HepG2 (cell line): ENCODE results near the gene RNH1. TPM values are rescaled to one million over a fixed set of nuclear protein-coding genes. Genes with fewer than 3 reads are reported as not detected.

Source experiments
- ATAC-seq: fragments of 200-7000 bp; cut with Tn5 transposase; 3 replicates; pipeline ENCODE4 v1.9.1; 2020; ENCODE audit warnings: mild to moderate bottlenecking, moderate library complexity
- BruUV-seq: library from RNA; stranded (reverse); fragments of 400-500 nt; replicated peaks from 2 replicates; lab custom pipeline; 2021; lab: Mats Ljungman, UMichigan
- CTCF ChIA-PET: fragments of 300-600 bp; formaldehyde crosslinking; extraction: SDS; loops from one replicate; lab custom pipeline; 2021; ENCODE audit warnings: low total read pairs, inconsistent platforms, low intra/inter-chr PET ratio; lab: Yijun Ruan, JAX
- POLR2A ChIA-PET: fragments of 350-600 bp; sonication (Branson Sonifier 250); formaldehyde crosslinking; loops from one replicate; lab custom pipeline; 2020; ENCODE audit warnings: antibody characterized with exemption, inconsistent platforms; lab: Yijun Ruan, JAX
- DNase-seq: peaks from one replicate; pipeline ENCODE4 v3.0.0-alpha.2; 2015; ENCODE audit warnings: low spot score
- FAIRE-seq: peaks from 3 replicates; lab custom pipeline; 2011; peaks lifted over from hg19 to GRCh38; lab: Jason Lieb, UNC
- H2AFZ ChIP-seq: one replicate; pipeline ENCODE4 v1.6.1; 2011; ENCODE audit warnings: low read length, inconsistent platforms
- H3K27ac ChIP-seq: fragments of 300-600 bp; 3 replicates; pipeline ENCODE4 v1.8.0; 2011; ENCODE audit warnings: mixed run types, mild to moderate bottlenecking, mixed read lengths, low read length, inconsistent platforms; ENCODE audit not compliant: insufficient read depth; ENCODE audit errors: extremely low read length
- H3K27me3 ChIP-seq, 2 experiments: fragments of 200-600 bp in 1 of 2; 2 replicates in 1 of 2; 3 replicates in 1 of 2; pipeline versions ENCODE4 v1.6.0 to v1.8.0; 2011; ENCODE audit warnings: low read length in 2 of 2, mild to moderate bottlenecking in 2 of 2, moderate library complexity in 2 of 2, inconsistent platforms in 1 of 2; ENCODE audit not compliant: insufficient read depth in 2 of 2, control insufficient read depth in 1 of 2
- H3K36me3 ChIP-seq, 2 experiments: fragments of 200-600 bp in 1 of 2; replicated peaks in 1 of 2; 2 replicates in 1 of 2; 3 replicates in 1 of 2; pipeline versions ENCODE4 v1.5.1 to v1.8.0; 2011; ENCODE audit warnings: low read length in 2 of 2, inconsistent platforms in 1 of 2; ENCODE audit not compliant: insufficient read depth in 2 of 2, control insufficient read depth in 1 of 2
- H3K4me1 ChIP-seq: 2 replicates; pipeline ENCODE4 v1.5.1; 2012; ENCODE audit warnings: low read length, inconsistent platforms; ENCODE audit not compliant: insufficient read depth
- H3K4me2 ChIP-seq: 2 replicates; pipeline ENCODE4 v1.6.0; 2011; ENCODE audit warnings: low read depth, low read length, inconsistent platforms
- H3K4me3 ChIP-seq, 3 experiments: fragments of 200-600 bp in 1 of 3; sonication (generic), shearing (Covaris generic) in 1 of 3; replicated peaks in 1 of 3; 2 replicates each; pipeline ENCODE4 v1.5.1; 2011 to 2016; ENCODE audit warnings: low read length in 3 of 3, inconsistent platforms in 2 of 3, low read depth in 2 of 3, mild to moderate bottlenecking in 2 of 3, control low read depth in 1 of 3, mixed read lengths in 1 of 3; ENCODE audit not compliant: insufficient read depth in 1 of 3
- H3K79me2 ChIP-seq: one replicate; pipeline ENCODE4 v1.6.1; 2011; ENCODE audit warnings: low read length, inconsistent platforms; ENCODE audit not compliant: insufficient read depth
- H3K9ac ChIP-seq: 2 replicates; pipeline ENCODE4 v1.6.0; 2011; ENCODE audit warnings: mild to moderate bottlenecking, low read depth, low read length, inconsistent platforms; ENCODE audit not compliant: insufficient read depth
- H3K9me3 ChIP-seq: 2 replicates; pipeline ENCODE4 v1.5.1; 2012; ENCODE audit warnings: mild to moderate bottlenecking, low read length
- H4K20me1 ChIP-seq: 2 replicates; pipeline ENCODE4 v1.6.0; 2011; ENCODE audit warnings: inconsistent platforms, mild to moderate bottlenecking, low read length, moderate library complexity; ENCODE audit not compliant: insufficient read depth
- AGO1 ChIP-seq: fragments of 200-400 bp; formaldehyde crosslinking; IDR thresholded peaks from 2 replicates; pipeline ENCODE4 v1.6.1; 2017; ENCODE audit warnings: mild to moderate bottlenecking, low read depth, low read length, moderate library complexity; ENCODE audit not compliant: poor library complexity, severe bottlenecking
- AGO2 ChIP-seq: fragments of 200-400 bp; formaldehyde crosslinking; optimal IDR thresholded peaks from 2 replicates; pipeline ENCODE3; 2017; ENCODE audit warnings: mild to moderate bottlenecking, low read depth, low read length, moderate library complexity
- CCAR2 ChIP-seq: fragments of 200-400 bp; formaldehyde crosslinking; optimal IDR thresholded peaks from 2 replicates; pipeline ENCODE3; 2018; ENCODE audit warnings: low read depth, mild to moderate bottlenecking, low read length, moderate library complexity
- FOXK2 ChIP-seq: fragments of 450-650 bp; IDR thresholded peaks from 2 replicates; pipeline ENCODE4 v1.6.1; 2016
- GATAD1 ChIP-seq: IDR thresholded peaks from 2 replicates; pipeline ENCODE4 v1.6.1; 2016; ENCODE audit warnings: missing genetic modification reagents, missing compliant biosample characterization
- HMGA1 ChIP-seq: sonication (generic); formaldehyde crosslinking; conservative IDR thresholded peaks from 2 replicates; pipeline ENCODE4 v1.4.0; 2020; ENCODE audit warnings: missing genetic modification reagents
- JUNB ChIP-seq: sonication (generic); formaldehyde crosslinking; IDR thresholded peaks from 2 replicates; pipeline ENCODE4 v1.8.0; 2022; ENCODE audit warnings: missing genetic modification reagents, mild to moderate bottlenecking, borderline replicate concordance
- KDM3A ChIP-seq: IDR thresholded peaks from 2 replicates; pipeline ENCODE4 v1.6.1; 2018; ENCODE audit warnings: low read depth, missing compliant biosample characterization
- KDM5A ChIP-seq: fragments of 200-600 bp; sonication (generic); IDR thresholded peaks from 2 replicates; pipeline ENCODE4 v1.7.0; 2018; ENCODE audit warnings: antibody characterized with exemption, mild to moderate bottlenecking, low read length, borderline replicate concordance
- KMT2A ChIP-seq: sonication (generic); formaldehyde crosslinking; IDR thresholded peaks from 2 replicates; pipeline ENCODE4 v1.4.0; 2020; ENCODE audit warnings: missing genetic modification reagents
- NCOR1 ChIP-seq: fragments of 200-600 bp; sonication (generic); IDR thresholded peaks from 2 replicates; pipeline ENCODE4 v1.7.0; 2017; ENCODE audit warnings: antibody characterized with exemption, low read length, borderline replicate concordance
- NR2F2 ChIP-seq: IDR thresholded peaks from 2 replicates; pipeline ENCODE4 v1.6.1; 2012; ENCODE audit warnings: low read depth, inconsistent platforms, borderline replicate concordance
- POLR2A ChIP-seq, 2 experiments: IDR thresholded peaks; 2 replicates each; pipeline ENCODE4 v1.6.1; 2011; ENCODE audit warnings: low read depth in 2 of 2, low read length in 2 of 2, mild to moderate bottlenecking in 1 of 2, moderate library complexity in 1 of 2; ENCODE audit not compliant: insufficient read depth in 1 of 2
- POLR2AphosphoS5 ChIP-seq: IDR thresholded peaks from 2 replicates; pipeline ENCODE4 v1.6.1; 2012; ENCODE audit warnings: low read depth, low read length
- RBFOX2 ChIP-seq: fragments of 200-400 bp; formaldehyde crosslinking; IDR thresholded peaks from 2 replicates; pipeline ENCODE4 v1.6.1; 2017; ENCODE audit warnings: low read depth, mild to moderate bottlenecking, low read length
- REPIN1 ChIP-seq: sonication (generic); formaldehyde crosslinking; IDR thresholded peaks from 2 replicates; pipeline ENCODE4 v1.8.0; 2022; ENCODE audit warnings: missing genetic modification reagents, low read depth, mild to moderate bottlenecking, borderline replicate concordance
- RFX3 ChIP-seq: IDR thresholded peaks from 2 replicates; pipeline ENCODE4 v1.6.1; 2016; ENCODE audit warnings: missing biosample characterization, missing genetic modification reagents
- ZNF350 ChIP-seq: sonication (generic); formaldehyde crosslinking; IDR thresholded peaks from 2 replicates; pipeline ENCODE4 v1.4.0; 2020; ENCODE audit warnings: mild to moderate bottlenecking, low read depth, missing genetic modification reagents, borderline replicate concordance
- ZNF550 ChIP-seq: sonication (generic); formaldehyde crosslinking; IDR thresholded peaks from 2 replicates; pipeline ENCODE4 v1.4.0; 2020; ENCODE audit warnings: mild to moderate bottlenecking, missing genetic modification reagents, borderline replicate concordance
- ZNF607 ChIP-seq: sonication (generic); formaldehyde crosslinking; IDR thresholded peaks from 2 replicates; pipeline ENCODE4 v1.5.1; 2020; ENCODE audit warnings: missing genetic modification reagents, mild to moderate bottlenecking, borderline replicate concordance
- ZNF615 ChIP-seq: sonication (generic); formaldehyde crosslinking; IDR thresholded peaks from 2 replicates; pipeline ENCODE4 v1.5.0; 2020; ENCODE audit warnings: mild to moderate bottlenecking, missing genetic modification reagents, borderline replicate concordance
- ZNF629 ChIP-seq: sonication (generic); formaldehyde crosslinking; conservative IDR thresholded peaks from 2 replicates; pipeline ENCODE4 v1.5.0; 2020; ENCODE audit warnings: missing genetic modification reagents
- ZNF841 ChIP-seq: sonication (generic); formaldehyde crosslinking; IDR thresholded peaks from 2 replicates; pipeline ENCODE4 v1.8.1; 2023; ENCODE audit warnings: missing genetic modification reagents, borderline replicate concordance
- WGBS: methylation state at CpG from one replicate; pipeline ENCODE4 v1.1.6; 2017; ENCODE audit warnings: low lambda C conversion rate; 5-methylcytosine and 5-hydroxymethylcytosine counted together
- in situ Hi-C: cut with HindIII; loops from 2 replicates; pipeline ENCODE4 v1.10.0; 2017; ENCODE audit warnings: low pct_unique_long_range_greater_than_20kb; ENCODE audit not compliant: extremely low pct_ligation_motif_present
- intact Hi-C: fragments of 100-400 bp; cut with micrococcal nuclease; formaldehyde crosslinking; loops from one replicate; pipeline ENCODE4 v1.10.0; 2022; ENCODE audit not compliant: unreplicated experiment
- polyA plus RNA-seq, 8 experiments: library from polyadenylated mRNA; depleted of rRNA in 3 of 8; stranded (reverse) in 7 of 8; unstranded in 1 of 8; fragments of >200 nt; fragmentation: Illumina TruSeq in 4 of 8; extraction: Trizol in 4 of 8; gene quantifications; 2 replicates each; pipeline versions ENCODE4 v1.2.1 to v1.2.3, GENCODE V29; 2011 to 2016; ENCODE audit warnings: low read depth in 4 of 8, missing spikeins in 1 of 8, mixed read lengths in 1 of 8; ENCODE audit not compliant: insufficient read depth in 1 of 8
- total RNA-seq, 5 experiments: library from RNA; depleted of rRNA; stranded (reverse); fragments of >200 nt; fragmentation: Illumina TruSeq; extraction: Trizol; gene quantifications; 2 replicates each; pipeline ENCODE4 v1.2.3, GENCODE V29; 2016; ENCODE audit warnings: low read depth in 1 of 5
- TF ChIP-seq, protein P1 (sequence below), 2 experiments: fragments of 450-650 bp in 1 of 2; sonication (generic) in 1 of 2; formaldehyde crosslinking; IDR thresholded peaks; 2 replicates each; pipeline versions ENCODE4 v1.5.0 to v1.8.0; 2020 to 2022; ENCODE audit warnings: mild to moderate bottlenecking in 1 of 2, missing genetic modification reagents in 1 of 2
- TF ChIP-seq, protein P2 (sequence below): IDR thresholded peaks from 2 replicates; pipeline ENCODE4 v1.6.1; 2018; ENCODE audit warnings: missing genetic modification reagents

Gene RNH1
- total and polyA plus RNA-seq, 2 of the 13 experiments (the other 11 are each of a cell fraction or from before 2014, with no cell fraction given), result 36.0 to 74.1 TPM

DNA sequence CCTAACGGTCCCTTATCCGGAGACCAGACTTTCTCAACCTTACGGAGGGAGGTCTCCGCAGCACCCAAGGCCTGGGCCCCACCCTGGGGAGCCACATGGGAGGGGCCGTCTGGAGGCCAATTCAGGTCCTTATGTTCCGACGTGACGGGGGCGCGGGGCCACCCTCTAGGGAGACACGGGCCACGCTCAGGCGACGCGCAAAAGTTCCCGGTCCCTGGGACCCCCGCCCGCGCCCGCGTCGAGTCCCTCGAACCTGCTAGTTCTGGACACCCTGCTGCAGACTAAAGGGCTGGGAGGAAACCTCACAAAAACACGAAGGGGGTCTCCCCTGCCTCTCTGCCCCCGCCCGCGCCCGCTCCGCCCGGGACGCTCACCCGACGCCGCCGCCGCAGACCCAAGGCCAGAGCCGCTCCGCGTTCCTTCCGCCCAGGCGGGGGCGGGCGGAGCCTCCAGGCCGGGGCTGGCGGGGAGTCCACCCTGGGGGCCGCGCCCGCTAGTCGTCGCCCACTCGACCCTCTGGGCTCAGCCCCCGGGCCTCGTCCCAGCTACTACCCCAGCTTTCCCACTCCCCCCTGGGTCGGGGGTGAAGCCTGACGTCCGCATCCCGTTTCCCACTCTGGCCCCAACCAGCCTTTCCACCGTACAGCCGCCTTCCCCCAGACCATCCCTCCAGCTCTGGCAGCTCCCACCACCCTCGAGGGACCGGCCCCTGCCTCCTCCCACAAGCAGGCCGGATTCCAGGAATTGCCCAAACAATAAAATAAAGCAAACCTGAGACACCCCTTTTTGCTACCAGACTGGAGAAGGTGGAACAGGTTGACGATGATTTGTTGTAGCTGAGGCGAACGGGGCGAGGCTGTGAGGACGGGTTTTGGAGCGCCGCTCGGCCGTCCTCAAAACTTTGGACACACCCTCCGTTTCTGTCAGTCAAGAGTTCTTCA is 2.7 kb downstream of the RNH1 start:
- in situ Hi-C loops, result no loop called here
- WGBS, result 97% methylated on average over 57 of the region's 72 CpGs
- Histone ChIP-seq H3K27ac (no peak overlapping the region), H3K27me3 (no peaks in the 10 kb centered on the region), H3K4me1 (peaks cover 21% of the 10 kb centered on the region), H3K36me3 (peaks cover 18 to 37% of the 10 kb centered on the region in 2 experiments), H3K9me3 (no peaks in the 10 kb centered on the region), H3K4me2 (no peak overlapping the region), H4K20me1 (no peaks in the 10 kb centered on the region), H2AFZ (no peak overlapping the region), H3K79me2 (peaks cover 28% of the 10 kb centered on the region), H3K9ac (no peak overlapping the region), H3K4me3 (no peak overlapping the region)
- no peak for DNase-seq
- intact Hi-C loops, result no loop called here
- CTCF ChIA-PET, result no interaction called here
- no TSS peak for BruUV-seq
- FAIRE-seq, result no peak
- POLR2A ChIA-PET, result no interaction called here
- no peak for ATAC-seq
- TF ChIP-seq JUNB, result no peak
- no peak for TF ChIP-seq NR2F2
- TF ChIP-seq CCAR2, result no peak
- TF ChIP-seq HMGA1 (CRISPR knock-in tag), result no peak
- TF ChIP-seq RFX3, result no peak
- no peak for TF ChIP-seq ZNF550 (CRISPR knock-in tag)
- TF ChIP-seq ZNF841 (CRISPR knock-in tag), result no peak
- TF ChIP-seq AGO2, result peak; percentile 80
- TF ChIP-seq NCOR1, result no peak
- no peak for TF ChIP-seq REPIN1 (CRISPR knock-in tag)
- TF ChIP-seq, protein P1, sequence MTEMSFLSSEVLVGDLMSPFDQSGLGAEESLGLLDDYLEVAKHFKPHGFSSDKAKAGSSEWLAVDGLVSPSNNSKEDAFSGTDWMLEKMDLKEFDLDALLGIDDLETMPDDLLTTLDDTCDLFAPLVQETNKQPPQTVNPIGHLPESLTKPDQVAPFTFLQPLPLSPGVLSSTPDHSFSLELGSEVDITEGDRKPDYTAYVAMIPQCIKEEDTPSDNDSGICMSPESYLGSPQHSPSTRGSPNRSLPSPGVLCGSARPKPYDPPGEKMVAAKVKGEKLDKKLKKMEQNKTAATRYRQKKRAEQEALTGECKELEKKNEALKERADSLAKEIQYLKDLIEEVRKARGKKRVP (CRISPR knock-in tag; IDR thresholded peaks at IDR 0.05), result no peak
- no peak for TF ChIP-seq FOXK2
- no peak for TF ChIP-seq GATAD1
- no peak for TF ChIP-seq ZNF629 (CRISPR knock-in tag)
- no peak for TF ChIP-seq KMT2A (CRISPR knock-in tag)
- peak; percentile 32 for TF ChIP-seq AGO1
- TF ChIP-seq RBFOX2, result peak; percentile 48
- TF ChIP-seq ZNF607 (CRISPR knock-in tag), result no peak
- TF ChIP-seq POLR2AphosphoS5, result no peak
- TF ChIP-seq, protein P2, sequence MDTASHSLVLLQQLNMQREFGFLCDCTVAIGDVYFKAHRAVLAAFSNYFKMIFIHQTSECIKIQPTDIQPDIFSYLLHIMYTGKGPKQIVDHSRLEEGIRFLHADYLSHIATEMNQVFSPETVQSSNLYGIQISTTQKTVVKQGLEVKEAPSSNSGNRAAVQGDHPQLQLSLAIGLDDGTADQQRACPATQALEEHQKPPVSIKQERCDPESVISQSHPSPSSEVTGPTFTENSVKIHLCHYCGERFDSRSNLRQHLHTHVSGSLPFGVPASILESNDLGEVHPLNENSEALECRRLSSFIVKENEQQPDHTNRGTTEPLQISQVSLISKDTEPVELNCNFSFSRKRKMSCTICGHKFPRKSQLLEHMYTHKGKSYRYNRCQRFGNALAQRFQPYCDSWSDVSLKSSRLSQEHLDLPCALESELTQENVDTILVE (CRISPR knock-in tag), result no peak
- TF ChIP-seq ZNF615 (CRISPR knock-in tag), result no peak
- TF ChIP-seq POLR2A (IDR thresholded peaks at IDR 0.05; ENCODE audit: insufficient read depth in 1 of 2, low read depth in 2 of 2, low read length in 2 of 2), result 0 out of 4 replicates have a peak, but pooled peaks of 1 of the 2 experiments have one; percentile 11
- TF ChIP-seq KDM3A (CRISPR knock-in tag), result no peak
- no peak for TF ChIP-seq KDM5A
- no peak for TF ChIP-seq ZNF350 (CRISPR knock-in tag)
